Sigmoid colon (tissue), 4 donors: Measurements from ENCODE around the gene DLEU7.

Experiments used
- EP300 ChIP-seq, 4 donors: sonication (generic); formaldehyde crosslinking; IDR thresholded peaks; one replicate each; pipeline ENCODE4 v1.6.1; 2017; ENCODE audit warnings: antibody characterized with exemption in 4 of 4
- POLR2A ChIP-seq, 2 donors: fragments of 450-650 bp; IDR thresholded peaks; one replicate each; pipeline ENCODE4 v1.6.1; 2016; ENCODE audit warnings: antibody characterized with exemption in 2 of 2, mild to moderate bottlenecking in 2 of 2, moderate library complexity in 2 of 2
- POLR2AphosphoS5 ChIP-seq, 4 donors: sonication (generic); formaldehyde crosslinking; IDR thresholded peaks; one replicate each; pipeline ENCODE4 v1.6.1; 2017; ENCODE audit warnings: antibody characterized with exemption in 4 of 4
- TF ChIP-seq, protein P1 (sequence below), 4 experiments: fragments of 450-650 bp in 3 of 4; fragments of 200-600 bp in 1 of 4; IDR thresholded peaks; one replicate each; pipeline ENCODE4 v1.5.1; 2016 to 2019; ENCODE audit warnings: antibody characterized with exemption in 4 of 4, mild to moderate bottlenecking in 3 of 4, moderate library complexity in 2 of 4

DNA sequence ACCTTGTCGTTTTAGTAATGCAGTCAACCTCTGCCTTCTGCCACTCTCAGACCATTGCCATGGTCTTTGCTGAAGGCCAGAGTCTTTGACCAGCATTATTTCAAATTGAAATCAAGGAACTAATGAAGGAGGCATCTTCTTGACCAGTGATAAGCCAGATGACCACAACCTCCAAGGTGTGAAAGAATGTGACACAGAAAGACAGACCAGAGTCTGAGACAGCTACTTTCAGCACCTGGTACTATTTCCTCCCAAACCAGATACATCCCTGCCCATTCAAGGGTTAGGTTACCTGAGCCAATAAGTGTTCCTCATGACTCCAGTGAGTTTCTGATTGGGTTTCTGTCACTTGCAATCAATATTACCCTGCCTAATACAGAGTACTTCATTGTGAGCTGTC lies 45.8 kb upstream of the DLEU7 start:
- no peak for TF ChIP-seq POLR2A (IDR thresholded peaks at IDR 0.05)
- TF ChIP-seq, protein P1, sequence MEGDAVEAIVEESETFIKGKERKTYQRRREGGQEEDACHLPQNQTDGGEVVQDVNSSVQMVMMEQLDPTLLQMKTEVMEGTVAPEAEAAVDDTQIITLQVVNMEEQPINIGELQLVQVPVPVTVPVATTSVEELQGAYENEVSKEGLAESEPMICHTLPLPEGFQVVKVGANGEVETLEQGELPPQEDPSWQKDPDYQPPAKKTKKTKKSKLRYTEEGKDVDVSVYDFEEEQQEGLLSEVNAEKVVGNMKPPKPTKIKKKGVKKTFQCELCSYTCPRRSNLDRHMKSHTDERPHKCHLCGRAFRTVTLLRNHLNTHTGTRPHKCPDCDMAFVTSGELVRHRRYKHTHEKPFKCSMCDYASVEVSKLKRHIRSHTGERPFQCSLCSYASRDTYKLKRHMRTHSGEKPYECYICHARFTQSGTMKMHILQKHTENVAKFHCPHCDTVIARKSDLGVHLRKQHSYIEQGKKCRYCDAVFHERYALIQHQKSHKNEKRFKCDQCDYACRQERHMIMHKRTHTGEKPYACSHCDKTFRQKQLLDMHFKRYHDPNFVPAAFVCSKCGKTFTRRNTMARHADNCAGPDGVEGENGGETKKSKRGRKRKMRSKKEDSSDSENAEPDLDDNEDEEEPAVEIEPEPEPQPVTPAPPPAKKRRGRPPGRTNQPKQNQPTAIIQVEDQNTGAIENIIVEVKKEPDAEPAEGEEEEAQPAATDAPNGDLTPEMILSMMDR (IDR thresholded peaks at IDR 0.05) = no peak
- no peak for TF ChIP-seq POLR2AphosphoS5 (IDR thresholded peaks at IDR 0.05)
- TF ChIP-seq EP300 (IDR thresholded peaks at IDR 0.05) = no peak
